Dendritic cell treated with granulocyte-macrophage colony-stimulating factor and Interleukin-4, amounts not matched to agents 40 ng/mL and 50 ng/mL, for 4 days (primary cell): ENCODE measurements around the gene NCAPH2.

Source experiments
- H3K27ac Mint-ChIP-seq: one replicate; pipeline ENCODE4 v1.8.0; 2022; ENCODE audit warnings: mild to moderate bottlenecking, mixed read lengths
- H3K27me3 Mint-ChIP-seq: one replicate; pipeline ENCODE4 v1.8.0; 2022; ENCODE audit warnings: mild to moderate bottlenecking, mixed read lengths
- H3K36me3 Mint-ChIP-seq: one replicate; pipeline ENCODE4 v1.8.0; 2022; ENCODE audit warnings: low read depth, mixed read lengths
- H3K4me1 Mint-ChIP-seq: one replicate; pipeline ENCODE4 v1.8.0; 2022; ENCODE audit warnings: low read depth, mixed read lengths
- H3K4me3 Mint-ChIP-seq: one replicate; pipeline ENCODE4 v1.8.0; 2022; ENCODE audit warnings: mild to moderate bottlenecking, moderate library complexity, mixed read lengths
- H3K9me3 Mint-ChIP-seq: one replicate; pipeline ENCODE4 v1.8.0; 2022; ENCODE audit warnings: mixed read lengths
- intact Hi-C: fragments of 100-400 bp; cut with micrococcal nuclease; formaldehyde crosslinking; loops from one replicate; pipeline ENCODE4 v1.15.0; 2022

NCAPH2 gene

GRCh38 chr22:50469377-50470305 lies 38.4 kb upstream of the NCAPH2 start:
- intact Hi-C loops, result loop anchor here (10.0 kb wide), 1 partner anchor 105 kb away; no protein-coding TSS in a partner anchor
- H3K4me1 Mint-ChIP-seq, result peaks cover 54% of the 10 kb centered on the region

GRCh38 chr22:50470491-50470890 lies 37.5 kb upstream of the NCAPH2 start:
- Mint-ChIP-seq H3K9me3 (no peaks in the 10 kb centered on the region), H3K27me3 (no peaks in the 10 kb centered on the region), H3K36me3 (peaks cover 48% of the 10 kb centered on the region), H3K27ac (peak overlapping the region; percentile 63), H3K4me3 (peak overlapping the region; percentile 35), H3K4me1 (peaks cover 59% of the 10 kb centered on the region)
- intact Hi-C loops, result loop anchor here (10.0 kb wide), 1 partner anchor 106 kb away; no protein-coding TSS in a partner anchor

More at GRCh38 chr22:50469377-50470305, 38.4 kb upstream of the NCAPH2 start:
- Mint-ChIP-seq H3K27ac (no peak overlapping the region), H3K4me3 (no peak overlapping the region), H3K9me3 (no peaks in the 10 kb centered on the region), H3K36me3 (peaks cover 57% of the 10 kb centered on the region), H3K27me3 (no peaks in the 10 kb centered on the region)

- peaks cover 4% of the 10 kb centered on the region for H3K27me3 Mint-ChIP-seq
- intact Hi-C loops, result loop anchor here (10.0 kb wide), 1 partner anchor 107 kb away; no protein-coding TSS in a partner anchor
- H3K9me3 Mint-ChIP-seq, result no peaks in the 10 kb centered on the region
- peaks cover 40% of the 10 kb centered on the region for H3K36me3 Mint-ChIP-seq
- no peak overlapping the region for H3K27ac Mint-ChIP-seq
- H3K4me1 Mint-ChIP-seq, result peaks cover 60% of the 10 kb centered on the region
- H3K4me3 Mint-ChIP-seq, result no peak overlapping the region
Measured at GRCh38 chr22:50471197-50471847, 36.7 kb upstream of the NCAPH2 start.

GRCh38 chr22:50471962-50472361 lies 36.1 kb upstream of the NCAPH2 start:
- Mint-ChIP-seq H3K4me3 (no peak overlapping the region), H3K27me3 (peaks cover 9% of the 10 kb centered on the region), H3K36me3 (peaks cover 34% of the 10 kb centered on the region), H3K4me1 (peaks cover 60% of the 10 kb centered on the region), H3K9me3 (no peaks in the 10 kb centered on the region), H3K27ac (no peak overlapping the region)
- intact Hi-C loops, result loop anchor here (10.0 kb wide), 1 partner anchor 107 kb away; no protein-coding TSS in a partner anchor

- Mint-ChIP-seq H3K9me3 (no peaks in the 10 kb centered on the region), H3K4me3 (peak overlapping the region; percentile 60), H3K27me3 (peaks cover 18% of the 10 kb centered on the region), H3K36me3 (peaks cover 22% of the 10 kb centered on the region), H3K4me1 (peaks cover 60% of the 10 kb centered on the region), H3K27ac (peak overlapping the region; percentile 68)
- intact Hi-C loops, result loop anchor here (10.0 kb wide), 1 partner anchor 108 kb away; no protein-coding TSS in a partner anchor
Measured at GRCh38 chr22:50473088-50473487, 34.9 kb upstream of the NCAPH2 start.

- intact Hi-C loops, result loop anchor here (10.0 kb wide), 1 partner anchor 109 kb away; no protein-coding TSS in a partner anchor
- Mint-ChIP-seq H3K4me1 (peaks cover 57% of the 10 kb centered on the region), H3K27ac (peak overlapping the region; percentile 68), H3K9me3 (no peaks in the 10 kb centered on the region), H3K36me3 (peaks cover 15% of the 10 kb centered on the region), H3K27me3 (peaks cover 27% of the 10 kb centered on the region), H3K4me3 (peak overlapping the region; percentile 90)
Measured at GRCh38 chr22:50473855-50474671, 34.0 kb upstream of the NCAPH2 start.

- peak within 1 kb of the TSS; percentile 71 for H3K27ac Mint-ChIP-seq
- no peaks in the 10 kb centered on the region for H3K9me3 Mint-ChIP-seq
- H3K36me3 Mint-ChIP-seq, result peaks cover 15% of the 10 kb centered on the region
- peaks cover 55% of the 10 kb centered on the region for H3K4me1 Mint-ChIP-seq
- H3K27me3 Mint-ChIP-seq, result peaks cover 36% of the 10 kb centered on the region
- intact Hi-C loops, result loop anchor here (10.0 kb wide), 1 partner anchor 110 kb away; no protein-coding TSS in a partner anchor
- H3K4me3 Mint-ChIP-seq, result peak within 1 kb of the TSS; percentile 90
Measured at GRCh38 chr22:50474710-50475651, 33.0 kb upstream of the NCAPH2 start, which contains the start of gene SBF1. Gene SBF1 (minus strand): TSS chr22:50475035. CDS start chr22:50474840, 195 bp downstream.

- intact Hi-C loops, result loop anchor here (10.0 kb wide), 1 partner anchor 111 kb away; no protein-coding TSS in a partner anchor
- no peaks in the 10 kb centered on the region for H3K9me3 Mint-ChIP-seq
- peaks cover 15% of the 10 kb centered on the region for H3K36me3 Mint-ChIP-seq
- H3K4me1 Mint-ChIP-seq, result peaks cover 53% of the 10 kb centered on the region
- peak overlapping the region; percentile 71 for H3K27ac Mint-ChIP-seq
- H3K4me3 Mint-ChIP-seq, result peak overlapping the region; percentile 82
- peaks cover 42% of the 10 kb centered on the region for H3K27me3 Mint-ChIP-seq
Measured at GRCh38 chr22:50475652-50476002, 32.4 kb upstream of the NCAPH2 start.

- peaks cover 15% of the 10 kb centered on the region for H3K36me3 Mint-ChIP-seq
- no peak overlapping the region for H3K27ac Mint-ChIP-seq
- no peaks in the 10 kb centered on the region for H3K9me3 Mint-ChIP-seq
- peaks cover 47% of the 10 kb centered on the region for H3K27me3 Mint-ChIP-seq
- no peak overlapping the region for H3K4me3 Mint-ChIP-seq
- intact Hi-C loops, result loop anchor here (10.0 kb wide), 1 partner anchor 112 kb away; no protein-coding TSS in a partner anchor
- peaks cover 41% of the 10 kb centered on the region for H3K4me1 Mint-ChIP-seq
Measured at GRCh38 chr22:50476868-50477267, 31.2 kb upstream of the NCAPH2 start.

- H3K36me3 Mint-ChIP-seq, result peaks cover 6% of the 10 kb centered on the region
- intact Hi-C loops, result loop anchor here (10.0 kb wide), 1 partner anchor 113 kb away; no protein-coding TSS in a partner anchor
- H3K4me3 Mint-ChIP-seq, result no peak overlapping the region
- H3K27ac Mint-ChIP-seq, result no peak overlapping the region
- H3K4me1 Mint-ChIP-seq, result peaks cover 30% of the 10 kb centered on the region
- H3K9me3 Mint-ChIP-seq, result no peaks in the 10 kb centered on the region
- H3K27me3 Mint-ChIP-seq, result peaks cover 56% of the 10 kb centered on the region
Measured at GRCh38 chr22:50477923-50478322, 30.1 kb upstream of the NCAPH2 start.

GRCh38 chr22:50479721-50480120 lies 28.3 kb upstream of the NCAPH2 start:
- no peaks in the 10 kb centered on the region for H3K9me3 Mint-ChIP-seq
- peaks cover 72% of the 10 kb centered on the region for H3K27me3 Mint-ChIP-seq
- peaks cover 16% of the 10 kb centered on the region for H3K4me1 Mint-ChIP-seq
- no peak overlapping the region for H3K4me3 Mint-ChIP-seq
- peak overlapping the region; percentile 39 for H3K27ac Mint-ChIP-seq
- no peaks in the 10 kb centered on the region for H3K36me3 Mint-ChIP-seq
- intact Hi-C loops, result loop anchor here (10.0 kb wide), 1 partner anchor 115 kb away; no protein-coding TSS in a partner anchor

GRCh38 chr22:50481045-50481439 lies 27.0 kb upstream of the NCAPH2 start:
- H3K4me3 Mint-ChIP-seq, result peak overlapping the region; percentile 37
- no peak overlapping the region for H3K27ac Mint-ChIP-seq
- H3K4me1 Mint-ChIP-seq, result peaks cover 9% of the 10 kb centered on the region
- no peaks in the 10 kb centered on the region for H3K36me3 Mint-ChIP-seq
- H3K9me3 Mint-ChIP-seq, result no peaks in the 10 kb centered on the region
- intact Hi-C loops, result no loop called here
- H3K27me3 Mint-ChIP-seq, result peaks cover 80% of the 10 kb centered on the region
